PFSK-1 (cell line): ENCODE data around the gene CC2D1B.

Source experiments
- POLR2AphosphoS5 ChIP-seq: IDR thresholded peaks from 2 replicates; pipeline ENCODE4 v1.6.1; 2012; ENCODE audit warnings: low read depth, mild to moderate bottlenecking, control low read depth, low read length, moderate library complexity
- REST ChIP-seq, 2 experiments: IDR thresholded peaks; 2 replicates each; pipeline versions ENCODE4 v1.6.1 to v1.8.0; 2011 to 2012; ENCODE audit warnings: low read depth in 2 of 2, low read length in 2 of 2, control low read depth in 1 of 2, inconsistent platforms in 1 of 2, mild to moderate bottlenecking in 1 of 2, moderate library complexity in 1 of 2; ENCODE audit not compliant: insufficient read depth in 1 of 2
- TAF1 ChIP-seq: IDR thresholded peaks from 2 replicates; pipeline ENCODE4 v1.6.1; 2012; ENCODE audit warnings: low read length, control low read depth, borderline replicate concordance; ENCODE audit not compliant: insufficient read depth

- TF ChIP-seq POLR2AphosphoS5 = no peak
- TF ChIP-seq REST (IDR thresholded peaks at IDR 0.05; ENCODE audit: insufficient read depth in 1 of 2, low read depth in 2 of 2, low read length in 2 of 2) = no peak
- TF ChIP-seq TAF1 = no peak
Observed at GRCh38 chr1:52368383-52369172, 2.6 kb upstream of the CC2D1B start.
